Calu3 (cell line): ENCODE measurements around the gene FYN. TPM values are rescaled to one million over a fixed set of nuclear protein-coding genes. Genes with fewer than 3 reads are reported as not detected.
A peak's percentile ranks its signal among the peaks of the same experiment; 100 is the strongest.

ENCODE experiments used
- BruUV-seq: library from RNA; stranded (reverse); fragments of 400-500 nt; replicated peaks from 2 replicates; lab custom pipeline; 2021; lab: Mats Ljungman, UMichigan
- CTCF ChIA-PET: fragments of 300-600 bp; sonication (Branson Sonifier 250); formaldehyde crosslinking; loops from one replicate; lab custom pipeline; 2022; ENCODE audit warnings: antibody characterized with exemption; lab: Charles Lee
- DNase-seq: peaks from one replicate; pipeline ENCODE4 v3.0.0; 2022
- H3K27ac Mint-ChIP-seq: one replicate; pipeline ENCODE4 v1.8.0; 2022; ENCODE audit warnings: mixed read lengths; ENCODE audit not compliant: unreplicated experiment
- H3K27me3 Mint-ChIP-seq: one replicate; pipeline ENCODE4 v1.8.0; 2022; ENCODE audit warnings: mixed read lengths; ENCODE audit not compliant: unreplicated experiment
- H3K36me3 Mint-ChIP-seq: one replicate; pipeline ENCODE4 v1.8.0; 2022; ENCODE audit warnings: mild to moderate bottlenecking, moderate library complexity, mixed read lengths; ENCODE audit not compliant: insufficient read depth, unreplicated experiment
- H3K4me1 Mint-ChIP-seq: one replicate; pipeline ENCODE4 v1.8.0; 2022; ENCODE audit warnings: mild to moderate bottlenecking, low read depth, mixed read lengths; ENCODE audit not compliant: unreplicated experiment
- H3K4me3 Mint-ChIP-seq: one replicate; pipeline ENCODE4 v1.8.0; 2022; ENCODE audit warnings: mild to moderate bottlenecking, low read depth, moderate library complexity, mixed read lengths; ENCODE audit not compliant: unreplicated experiment
- H3K9me3 Mint-ChIP-seq: one replicate; pipeline ENCODE4 v1.8.0; 2022; ENCODE audit warnings: low read depth, mixed read lengths; ENCODE audit not compliant: unreplicated experiment
- CTCF ChIP-seq: fragments of 200-600 bp; IDR thresholded peaks from one replicate; pipeline ENCODE4 v1.8.0; 2022; ENCODE audit warnings: antibody characterized with exemption; ENCODE audit not compliant: unreplicated experiment
- intact Hi-C: fragments of 100-400 bp; cut with micrococcal nuclease; formaldehyde crosslinking; loops from one replicate; pipeline ENCODE4 v1.10.0; 2022; ENCODE audit not compliant: unreplicated experiment
- total RNA-seq: library from RNA; stranded (reverse); gene quantifications from 2 replicates; pipeline ENCODE4 v1.2.3, GENCODE V29; 2022

The FYN gene
- total RNA-seq, 1 experiment from 2014 or later = 61.0 TPM

DNA sequence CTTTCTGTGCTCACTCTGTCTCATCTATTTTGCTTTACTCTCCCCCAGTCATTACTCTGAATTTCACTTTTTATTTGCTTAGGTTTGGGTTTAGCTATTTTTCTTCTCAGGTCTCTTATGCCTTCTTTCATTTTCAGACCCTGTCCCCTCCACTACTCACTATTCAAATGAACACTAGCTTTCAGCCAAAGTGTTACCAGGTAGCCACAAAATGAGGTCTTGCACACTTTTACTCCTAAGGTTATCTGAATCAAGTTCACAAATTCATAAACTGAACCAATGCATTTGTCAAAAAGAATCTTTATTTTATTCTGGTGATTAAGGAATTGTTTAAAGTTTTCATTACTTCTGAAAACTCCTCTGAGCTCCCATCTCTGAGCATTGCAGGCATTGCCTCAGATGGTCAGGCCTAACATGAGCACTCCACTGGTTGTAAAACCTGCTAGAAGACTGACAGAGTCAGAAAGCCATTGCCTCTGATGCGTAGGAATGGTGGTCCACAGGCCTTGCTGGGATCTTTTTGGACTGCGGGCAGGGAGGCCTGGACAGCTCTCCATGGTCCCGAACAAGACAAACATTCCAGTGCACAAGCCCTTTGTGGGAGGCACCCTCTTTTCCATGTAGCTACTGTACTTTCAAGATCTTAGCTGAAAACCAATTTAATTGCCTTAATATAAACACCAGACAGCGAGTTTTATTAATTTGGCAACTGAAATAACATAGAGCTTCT, 48.5 kb downstream of the FYN start:
- Mint-ChIP-seq H3K27me3 (no peaks in the 10 kb centered on the region), H3K36me3 (peaks cover 5% of the 10 kb centered on the region), H3K27ac (peak overlapping the region; percentile 30), H3K9me3 (no peaks in the 10 kb centered on the region), H3K4me3 (no peak overlapping the region), H3K4me1 (peaks cover 36% of the 10 kb centered on the region)
- CTCF ChIA-PET = interaction anchor here (1.0 kb wide), 1 partner anchor 19 kb away, joined by 5 read pairs; no protein-coding TSS in a partner anchor
- no peak for TF ChIP-seq CTCF
- no TSS peak for BruUV-seq
- intact Hi-C loops = no loop called here
- DNase-seq = no peak

DNA sequence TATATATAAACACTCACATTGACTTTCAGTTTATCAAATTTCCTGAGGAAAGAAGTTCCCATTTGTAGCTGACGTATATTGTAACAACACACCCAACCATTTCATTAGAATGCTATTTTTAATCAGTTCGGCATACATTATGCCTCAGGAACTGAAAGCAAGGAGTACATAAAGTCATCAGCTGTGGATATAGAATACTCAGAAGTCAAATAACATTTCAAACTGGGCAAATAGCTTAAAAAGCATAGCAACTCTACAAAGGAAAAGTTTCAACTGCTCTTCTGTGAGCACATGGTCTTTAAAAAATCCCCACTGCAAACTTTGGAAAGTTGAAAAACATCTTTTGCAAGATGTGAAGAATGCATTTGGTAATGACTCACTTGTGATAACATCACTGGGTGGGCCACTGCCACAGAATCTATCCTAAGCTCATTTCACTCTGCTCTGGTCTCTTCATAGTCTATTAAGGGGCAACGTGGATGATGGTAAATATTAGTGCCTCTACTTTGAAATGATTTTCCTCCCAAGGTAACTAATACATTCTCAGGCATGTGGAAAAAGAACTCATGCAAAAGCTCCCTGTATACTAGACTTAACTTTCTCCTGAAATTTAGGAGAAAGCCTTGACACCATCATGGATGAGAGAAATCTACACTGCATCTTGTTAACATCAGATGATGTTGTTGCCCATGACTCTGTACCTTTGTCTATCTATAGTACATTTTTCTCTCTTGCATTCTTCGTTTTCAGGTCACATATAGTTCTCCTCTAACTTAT, 49.2 kb downstream of the FYN start:
- CTCF ChIA-PET = interaction anchor here (1.0 kb wide), 1 partner anchor 18 kb away, joined by 5 read pairs; no protein-coding TSS in a partner anchor
- no peak overlapping the region for H3K4me3 Mint-ChIP-seq
- no peak for DNase-seq
- intact Hi-C loops = no loop called here
- H3K4me1 Mint-ChIP-seq = peaks cover 36% of the 10 kb centered on the region
- H3K36me3 Mint-ChIP-seq = peaks cover 5% of the 10 kb centered on the region
- no peak for TF ChIP-seq CTCF
- peak overlapping the region; percentile 30 for H3K27ac Mint-ChIP-seq
- BruUV-seq = no TSS peak
- no peaks in the 10 kb centered on the region for H3K9me3 Mint-ChIP-seq
- H3K27me3 Mint-ChIP-seq = no peaks in the 10 kb centered on the region

- TF ChIP-seq CTCF = no peak
- intact Hi-C loops = no loop called here
- Mint-ChIP-seq H3K27me3 (no peaks in the 10 kb centered on the region), H3K36me3 (peaks cover 5% of the 10 kb centered on the region), H3K9me3 (no peaks in the 10 kb centered on the region), H3K27ac (no peak overlapping the region), H3K4me1 (peaks cover 36% of the 10 kb centered on the region), H3K4me3 (no peak overlapping the region)
- no TSS peak for BruUV-seq
- CTCF ChIA-PET = no interaction called here
- no peak for DNase-seq
Observed at GRCh38 chr6:111823012-111823411, 50.2 kb downstream of the FYN start.

- no peaks in the 10 kb centered on the region for H3K27me3 Mint-ChIP-seq
- no peaks in the 10 kb centered on the region for H3K9me3 Mint-ChIP-seq
- peaks cover 2% of the 10 kb centered on the region for H3K36me3 Mint-ChIP-seq
- H3K27ac Mint-ChIP-seq = no peak overlapping the region
- intact Hi-C loops = no loop called here
- no peak for TF ChIP-seq CTCF
- DNase-seq = no peak
- no TSS peak for BruUV-seq
- no peak overlapping the region for H3K4me3 Mint-ChIP-seq
- peaks cover 20% of the 10 kb centered on the region for H3K4me1 Mint-ChIP-seq
- CTCF ChIA-PET = no interaction called here
Observed at GRCh38 chr6:111819458-111819857, 53.8 kb downstream of the FYN start.
